Astrocyte (in vitro differentiated cells and primary cell): ENCODE measurements around the gene NOBOX.

Experiments used
- CTCF ChIP-seq: IDR thresholded peaks from 2 replicates; pipeline ENCODE4 v1.5.1; 2011; ENCODE audit warnings: low read depth, mild to moderate bottlenecking, inconsistent platforms, low read length, moderate library complexity; ENCODE audit not compliant: insufficient read depth
- EZH2 ChIP-seq: IDR thresholded peaks from 2 replicates; pipeline ENCODE4 v1.6.1; 2012; ENCODE audit warnings: mild to moderate bottlenecking, low read length, inconsistent platforms; ENCODE audit not compliant: insufficient read depth

- TF ChIP-seq CTCF, result no peak
- no peak for TF ChIP-seq EZH2
Observed at GRCh38 chr7:144415858-144416257, 12.4 kb upstream of the NOBOX start.
